GM12891 (cell line): ENCODE measurements around the gene SIX4.

Experiments used
- DNase-seq: peaks from one replicate; pipeline ENCODE4 v3.0.0; 2011; ENCODE audit warnings: low spot score; ENCODE audit not compliant: insufficient read length
- FAIRE-seq: peaks from 2 replicates; lab custom pipeline; 2011; peaks lifted over from hg19 to GRCh38; lab: Jason Lieb, UNC
- PAX5 ChIP-seq: IDR thresholded peaks from 2 replicates; pipeline ENCODE4 v1.6.1; 2011; ENCODE audit warnings: low read length, moderate library complexity, mild to moderate bottlenecking; ENCODE audit not compliant: insufficient read depth, severe bottlenecking
- POLR2A ChIP-seq: IDR thresholded peaks from 2 replicates; pipeline ENCODE4 v1.6.1; 2011; ENCODE audit warnings: low read depth, low read length, control low read depth
- POLR2AphosphoS5 ChIP-seq: IDR thresholded peaks from 2 replicates; pipeline ENCODE4 v1.6.1; 2011; ENCODE audit warnings: low read depth, low read length, control low read depth
- POU2F2 ChIP-seq: IDR thresholded peaks from 2 replicates; pipeline ENCODE4 v1.6.1; 2011; ENCODE audit warnings: low read depth, mild to moderate bottlenecking, control low read depth, low read length, moderate library complexity
- SPI1 ChIP-seq: IDR thresholded peaks from 2 replicates; pipeline ENCODE4 v1.6.1; 2011; ENCODE audit warnings: low read depth, low read length, control low read depth
- TAF1 ChIP-seq: IDR thresholded peaks from 2 replicates; pipeline ENCODE4 v1.6.1; 2011; ENCODE audit warnings: low read depth, low read length, control low read depth

SIX4 gene

GRCh38 chr14:60722357-60723115, 1.6 kb downstream of the SIX4 start:
- FAIRE-seq = no peak
- no peak for TF ChIP-seq POU2F2
- no peak for TF ChIP-seq POLR2A
- TF ChIP-seq SPI1 = no peak
- TF ChIP-seq PAX5 = no peak
- no peak for TF ChIP-seq TAF1
- DNase-seq = peak; percentile 46

GRCh38 chr14:60722107-60722356, 2.1 kb downstream of the SIX4 start:
- DNase-seq (no peak), FAIRE-seq (no peak)
- TF ChIP-seq POU2F2 (no peak), TAF1 (no peak), SPI1 (no peak), PAX5 (no peak), POLR2A (no peak), POLR2AphosphoS5 (no peak)

GRCh38 chr14:60721326-60722106, 2.6 kb downstream of the SIX4 start:
- no peak for FAIRE-seq
- TF ChIP-seq POU2F2 (no peak), PAX5 (no peak), POLR2A (no peak), POLR2AphosphoS5 (no peak), SPI1 (no peak), TAF1 (no peak)
- DNase-seq = peak; percentile 35

- no peak for FAIRE-seq
- TF ChIP-seq POLR2AphosphoS5 = no peak
- TF ChIP-seq POU2F2 = no peak
- TF ChIP-seq TAF1 = no peak
- no peak for TF ChIP-seq POLR2A
- no peak for TF ChIP-seq PAX5
- DNase-seq = no peak
Measured at GRCh38 chr14:60720962-60721325, 3.2 kb downstream of the SIX4 start.

- TF ChIP-seq POLR2AphosphoS5 (no peak), PAX5 (no peak), POLR2A (no peak), SPI1 (no peak), TAF1 (no peak), POU2F2 (no peak)
- DNase-seq (no peak), FAIRE-seq (no peak)
Measured at GRCh38 chr14:60720391-60720790, 3.8 kb downstream of the SIX4 start.

GRCh38 chr14:60713513-60713912, 10.6 kb downstream of the SIX4 start:
- no peak for FAIRE-seq
- DNase-seq = no peak
- TF ChIP-seq TAF1 (no peak), SPI1 (no peak), POLR2AphosphoS5 (no peak), POLR2A (no peak), PAX5 (no peak), POU2F2 (no peak)

- TF ChIP-seq POU2F2 (no peak), SPI1 (no peak), PAX5 (no peak), POLR2AphosphoS5 (no peak), POLR2A (no peak), TAF1 (no peak)
- FAIRE-seq (no peak), DNase-seq (no peak)
Measured at GRCh38 chr14:60710494-60710893, 13.7 kb downstream of the SIX4 start.

- FAIRE-seq = no peak
- TF ChIP-seq TAF1 (no peak), POLR2A (no peak)
Measured at GRCh38 chr14:60707858-60708257, 16.3 kb downstream of the SIX4 start.

GRCh38 chr14:60705100-60705499, 19.1 kb downstream of the SIX4 start:
- no peak for DNase-seq
- no peak for TF ChIP-seq POLR2AphosphoS5
- no peak for TF ChIP-seq PAX5
- no peak for TF ChIP-seq TAF1
- TF ChIP-seq SPI1 = peak; percentile 27; the same call in 1 of the 2 replicates
- TF ChIP-seq POU2F2 = no peak
- no peak for TF ChIP-seq POLR2A

More at GRCh38 chr14:60707858-60708257, 16.3 kb downstream of the SIX4 start:
- no peak for DNase-seq

GRCh38 chr14:60700598-60700997, 23.6 kb downstream of the SIX4 start:
- no peak for FAIRE-seq
- TF ChIP-seq PAX5 = no peak
- no peak for TF ChIP-seq POLR2AphosphoS5
- TF ChIP-seq TAF1 = no peak
- TF ChIP-seq POU2F2 = no peak
- TF ChIP-seq POLR2A = no peak
- no peak for TF ChIP-seq SPI1
- DNase-seq = no peak

More at GRCh38 chr14:60705100-60705499, 19.1 kb downstream of the SIX4 start:
- FAIRE-seq = no peak
